Measurements from ENCODE around the gene PPAN. TPM values are rescaled to one million over a fixed set of nuclear protein-coding genes. Genes with fewer than 3 reads are reported as not detected.

PPAN gene
- total RNA-seq, 2 donors from 2014 or later = 12.7 to 23.2 TPM

Other genes with a start within 250 kb of the PPAN start
- gene OLFM2, start 169.8 kb upstream of the PPAN start, total RNA-seq = 1 to 10 TPM; 1.4 to 3.5 TPM
- 1 to 10 TPM; 6.8 to 7.2 TPM for gene COL5A3, start 95.9 kb upstream of the PPAN start, total RNA-seq
- gene RDH8, start 92.9 kb upstream of the PPAN start, total RNA-seq = not detected
- gene SHFL, start 20.0 kb upstream of the PPAN start, total RNA-seq = 10 to 100 TPM; 11.6 to 16.8 TPM
- gene ANGPTL6, start 3.7 kb upstream of the PPAN start, total RNA-seq = under 1 TPM in 1 of 2 donors, not detected in 1; 0.31 TPM
- gene P2RY11, start 5.3 kb downstream of the PPAN start, total RNA-seq = 1 to 10 TPM in 1 of 2 donors, under 1 TPM in 1; 0.30 to 3.9 TPM
- gene EIF3G, start 13.5 kb downstream of the PPAN start, total RNA-seq = 100 to 1,000 TPM; 163 to 240 TPM
- gene DNMT1, start 88.6 kb downstream of the PPAN start, total RNA-seq = 10 to 100 TPM; 17.2 to 27.7 TPM
- gene S1PR2, start 125.0 kb downstream of the PPAN start, total RNA-seq = 10 to 100 TPM in 1 of 2 donors, 1 to 10 TPM in 1; 4.3 to 14.7 TPM
- 10 to 100 TPM; 75.9 to 86.3 TPM for gene MRPL4, start 145.9 kb downstream of the PPAN start, total RNA-seq
- gene ICAM1, start 164.8 kb downstream of the PPAN start, total RNA-seq = 10 to 100 TPM; 15.2 to 24.4 TPM
- under 1 TPM in 1 of 2 donors, not detected in 1; 0.55 TPM for gene ICAM4, start 180.6 kb downstream of the PPAN start, total RNA-seq
- 1 to 10 TPM in 1 of 2 donors, under 1 TPM in 1; 0.22 to 1.7 TPM for gene ICAM5, start 183.6 kb downstream of the PPAN start, total RNA-seq
- gene ZGLP1, start 203.5 kb downstream of the PPAN start, total RNA-seq = under 1 TPM in 1 of 2 donors, not detected in 1; 0.90 TPM
- gene FDX2, start 209.7 kb downstream of the PPAN start, total RNA-seq = 10 to 100 TPM; 12.5 to 20.4 TPM
- 10 to 100 TPM; 14.8 to 24.8 TPM for gene RAVER1, start 227.2 kb downstream of the PPAN start, total RNA-seq
- gene ICAM3, start 233.3 kb downstream of the PPAN start, total RNA-seq = 1 to 10 TPM; 5.3 to 7.1 TPM